ENCODE results near the gene GFOD1.
A peak's percentile ranks its signal among the peaks of the same experiment; 100 is the strongest.
"Not testable (repeated sequence)": the region's sequence is repeated elsewhere in the genome, so short reads cannot be mapped to it uniquely, and the experiment has no call there.

The GFOD1 gene

DNA sequence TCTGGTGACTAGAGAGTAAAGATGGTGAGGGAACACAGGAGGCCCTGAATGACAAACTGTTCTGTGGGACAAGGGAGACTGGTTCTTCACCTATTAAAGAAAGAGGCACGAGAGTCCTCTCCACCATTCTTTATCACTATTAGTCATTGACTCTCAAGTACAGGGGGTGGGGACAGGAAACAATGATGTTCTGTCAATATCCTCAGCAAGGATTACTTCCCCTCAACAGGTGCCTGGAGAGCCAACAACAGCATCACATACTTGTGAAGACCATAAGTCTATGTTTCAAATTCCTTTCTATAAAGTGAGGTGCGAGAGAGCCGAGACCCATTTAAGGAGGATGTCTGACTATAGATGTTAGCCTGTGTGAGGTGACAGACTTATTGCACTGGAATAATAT, 86.6 kb downstream of the GFOD1 start:
- DNase-seq, result peak in 1 of 5 donors; percentile 29

- no peak for DNase-seq
These were observed 88.9 kb downstream of the GFOD1 start for GRCh38 chr6:13398421-13398994.

- DNase-seq, result no peak
These were observed 89.4 kb downstream of the GFOD1 start for GRCh38 chr6:13398069-13398381.

- no peak for DNase-seq
These were observed 89.9 kb downstream of the GFOD1 start for GRCh38 chr6:13397359-13398068.

GRCh38 chr6:13396241-13396792, 91.1 kb downstream of the GFOD1 start:
- no peak for DNase-seq

GRCh38 chr6:13395272-13396237, 91.8 kb downstream of the GFOD1 start:
- no peak for DNase-seq

DNA sequence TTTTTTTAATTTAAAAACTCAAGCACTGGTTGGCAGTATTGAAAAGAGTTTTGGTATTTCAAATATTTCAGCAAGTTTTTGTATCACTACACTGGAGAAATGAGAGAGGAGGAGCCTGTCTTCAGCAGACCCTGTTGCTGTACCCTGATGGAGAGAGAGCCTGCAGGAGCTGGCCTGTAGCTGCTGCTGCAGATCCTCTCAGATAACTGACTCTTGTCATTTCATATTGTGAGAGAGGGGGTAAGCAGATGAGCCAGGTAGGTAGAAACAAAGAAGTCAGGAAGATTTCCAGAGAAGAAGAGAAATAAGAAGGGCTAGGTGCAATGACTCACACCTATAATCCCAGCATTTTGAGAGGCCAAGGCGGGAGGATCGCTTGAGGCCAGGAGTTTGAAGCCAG, 94.9 kb downstream of the GFOD1 start:
- no peak for DNase-seq

DNA sequence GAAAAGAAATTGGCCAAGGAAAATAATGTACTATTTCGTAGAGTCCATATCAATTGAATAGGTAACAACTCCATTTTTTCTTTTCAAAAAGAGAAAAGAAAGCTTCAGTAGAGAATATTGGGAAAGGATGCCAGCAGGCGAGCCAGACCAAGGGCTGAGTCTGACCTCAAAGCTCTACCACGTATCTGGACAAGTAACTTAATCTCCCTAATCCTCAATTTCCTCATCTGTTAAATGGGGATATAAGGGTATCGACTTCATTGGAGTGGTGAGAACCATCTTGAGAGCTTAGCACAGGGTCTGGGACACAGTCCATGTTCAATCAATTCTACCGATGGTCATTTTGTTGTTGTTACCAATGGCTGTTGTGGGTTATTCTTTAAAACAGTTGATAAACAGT, 95.9 kb downstream of the GFOD1 start:
- DNase-seq, result no peak

DNA sequence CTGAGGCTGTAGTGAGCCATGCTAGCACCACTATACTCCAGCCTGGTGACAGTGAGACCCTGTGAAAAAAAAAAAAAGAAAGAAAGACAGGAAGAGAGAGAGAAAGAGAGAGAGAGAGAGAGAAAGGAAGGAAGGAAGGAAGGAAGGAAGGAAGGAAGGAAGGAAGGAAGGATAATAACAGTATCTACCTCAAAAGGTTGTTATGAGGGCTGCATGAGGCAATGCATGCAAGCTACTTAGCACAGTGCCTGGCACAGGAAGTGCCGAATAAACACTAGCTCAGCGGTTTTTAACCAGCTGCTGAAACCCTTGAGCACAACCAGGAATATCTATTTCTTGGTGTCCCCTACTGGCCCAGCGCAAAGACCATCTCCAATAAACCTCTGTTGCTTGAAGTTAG, 96.7 kb downstream of the GFOD1 start:
- peak in 1 of 5 donors; percentile 41 for DNase-seq

GRCh38 chr6:13389237-13389636, 98.2 kb downstream of the GFOD1 start:
- not testable (repeated sequence) for DNase-seq

DNA sequence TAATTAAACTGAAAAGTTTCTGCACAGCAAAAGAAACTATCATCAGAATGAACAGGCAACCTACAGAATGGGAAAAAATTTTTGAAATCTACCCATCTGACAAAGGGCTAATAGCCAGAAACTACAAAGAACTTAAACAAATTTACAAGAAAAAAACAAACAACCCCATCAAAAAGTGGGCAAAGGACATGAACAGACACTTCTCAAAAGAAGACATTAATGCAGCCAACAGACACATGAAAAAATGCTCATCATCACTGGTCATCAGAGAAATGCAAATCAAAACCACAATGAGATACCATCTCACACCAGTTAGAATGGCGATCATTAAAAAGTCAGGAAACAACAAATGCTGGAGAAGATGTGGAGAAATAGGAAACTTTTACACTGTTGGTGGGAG, 98.6 kb downstream of the GFOD1 start:
- DNase-seq, result not testable (repeated sequence)

- DNase-seq, result no peak
These were observed 102.4 kb downstream of the GFOD1 start for GRCh38 chr6:13384966-13385365.

GRCh38 chr6:13384506-13384905, 102.9 kb downstream of the GFOD1 start:
- no peak for DNase-seq

GRCh38 chr6:13383328-13384163, 103.9 kb downstream of the GFOD1 start:
- peak in 1 of 5 donors; percentile 61 for DNase-seq

- no peak for DNase-seq
These were observed 106.6 kb downstream of the GFOD1 start for GRCh38 chr6:13380761-13381160.

DNA sequence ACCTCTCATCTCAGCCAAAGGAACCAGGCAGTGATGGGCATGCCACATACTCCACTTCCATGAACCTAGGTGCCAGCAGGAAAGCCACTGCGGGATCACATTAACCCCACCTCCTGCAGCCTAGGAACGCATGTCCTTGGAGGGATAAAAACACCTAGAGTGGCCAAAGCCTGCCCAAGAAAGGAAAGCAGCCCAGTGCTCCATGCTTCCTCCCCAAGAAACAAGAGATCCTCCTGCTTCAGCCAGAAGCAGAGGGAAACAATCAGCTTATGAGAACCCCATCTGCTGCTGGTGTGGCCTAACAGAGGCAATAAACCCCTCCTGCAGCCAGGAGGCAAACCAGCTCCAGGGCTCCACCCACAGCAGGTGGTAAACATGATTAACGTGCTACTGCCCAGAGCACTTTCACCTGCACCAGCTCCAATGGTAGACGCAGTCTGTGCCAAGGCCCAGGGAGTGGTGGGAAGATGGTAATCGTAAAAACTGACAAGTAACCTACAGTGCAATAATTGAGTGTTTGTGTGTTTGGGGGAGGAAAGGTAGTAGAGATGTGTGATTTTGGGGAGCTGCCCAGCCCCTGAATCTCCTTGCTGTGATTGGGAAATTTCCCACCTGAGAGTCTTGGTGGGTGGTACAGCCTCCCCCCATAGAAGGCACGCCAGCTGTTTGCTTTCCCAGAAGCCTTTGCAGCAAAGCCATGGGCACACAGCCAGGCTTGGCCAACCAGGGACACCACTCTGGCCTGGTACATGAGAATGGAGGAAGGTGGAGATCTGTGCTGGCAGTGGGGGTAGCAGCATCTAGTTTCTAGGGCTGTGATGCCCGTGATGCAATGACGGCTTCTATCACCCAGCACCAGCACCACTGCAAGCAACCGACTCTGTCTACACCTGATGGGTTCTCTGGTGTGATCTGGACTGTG, 108.5 kb downstream of the GFOD1 start:
- DNase-seq, result no peak

- DNase-seq, result no peak
These were observed 110.2 kb downstream of the GFOD1 start for GRCh38 chr6:13377054-13377758.

- DNase-seq, result peak in 1 of 5 donors; percentile 64
These were observed 112.0 kb downstream of the GFOD1 start for GRCh38 chr6:13375360-13375878.

GRCh38 chr6:13373919-13374318, 113.5 kb downstream of the GFOD1 start:
- no peak for DNase-seq

- no peak for DNase-seq
These were observed 113.9 kb downstream of the GFOD1 start for GRCh38 chr6:13373488-13373886.
